HG03025 (cell line): ENCODE data around the gene AGTR1.
"Not testable (repeated sequence)": the region's sequence is repeated elsewhere in the genome, so short reads cannot be mapped to it uniquely, and the experiment has no call there.

Experiments
- ATAC-seq: cut with Tn5 transposase; IDR thresholded peaks from one replicate; pipeline ENCODE4 v1.9.1; 2021; ENCODE audit warnings: mild to moderate bottlenecking, moderate library complexity; ENCODE audit not compliant: unreplicated experiment, low FRiP score

AGTR1 gene

DNA sequence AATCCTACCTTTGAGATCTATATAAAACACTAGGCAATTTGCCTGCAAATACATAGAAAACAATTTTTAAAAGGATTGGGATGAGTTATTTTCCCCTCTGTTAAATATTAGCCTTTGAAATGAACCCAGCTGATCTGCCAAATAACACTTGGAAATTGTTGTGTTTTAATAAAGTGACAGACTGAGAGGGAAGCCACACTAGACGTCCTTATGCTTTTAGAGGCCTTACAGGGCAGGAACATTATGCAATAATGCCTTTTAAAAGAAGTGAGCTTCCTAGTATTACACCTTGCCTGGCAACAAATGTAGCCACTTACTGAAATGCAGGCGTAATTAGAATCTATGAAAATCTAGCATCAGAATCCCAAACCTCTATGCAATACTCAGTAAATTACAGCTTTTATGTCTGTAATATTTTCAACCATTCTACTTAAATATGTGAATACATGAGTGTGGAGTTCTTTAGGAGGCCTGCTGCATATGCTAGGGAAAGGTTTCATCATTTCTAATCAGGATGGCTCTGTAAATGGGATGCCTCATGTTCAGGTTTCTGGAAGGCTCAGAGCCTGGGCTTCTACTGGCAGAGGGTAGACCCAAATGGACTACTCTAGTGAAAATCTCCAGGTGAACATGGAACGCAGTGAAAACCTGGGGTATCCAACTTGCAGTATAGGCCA lies 20.3 kb downstream of the AGTR1 start:
- no peak for ATAC-seq

DNA sequence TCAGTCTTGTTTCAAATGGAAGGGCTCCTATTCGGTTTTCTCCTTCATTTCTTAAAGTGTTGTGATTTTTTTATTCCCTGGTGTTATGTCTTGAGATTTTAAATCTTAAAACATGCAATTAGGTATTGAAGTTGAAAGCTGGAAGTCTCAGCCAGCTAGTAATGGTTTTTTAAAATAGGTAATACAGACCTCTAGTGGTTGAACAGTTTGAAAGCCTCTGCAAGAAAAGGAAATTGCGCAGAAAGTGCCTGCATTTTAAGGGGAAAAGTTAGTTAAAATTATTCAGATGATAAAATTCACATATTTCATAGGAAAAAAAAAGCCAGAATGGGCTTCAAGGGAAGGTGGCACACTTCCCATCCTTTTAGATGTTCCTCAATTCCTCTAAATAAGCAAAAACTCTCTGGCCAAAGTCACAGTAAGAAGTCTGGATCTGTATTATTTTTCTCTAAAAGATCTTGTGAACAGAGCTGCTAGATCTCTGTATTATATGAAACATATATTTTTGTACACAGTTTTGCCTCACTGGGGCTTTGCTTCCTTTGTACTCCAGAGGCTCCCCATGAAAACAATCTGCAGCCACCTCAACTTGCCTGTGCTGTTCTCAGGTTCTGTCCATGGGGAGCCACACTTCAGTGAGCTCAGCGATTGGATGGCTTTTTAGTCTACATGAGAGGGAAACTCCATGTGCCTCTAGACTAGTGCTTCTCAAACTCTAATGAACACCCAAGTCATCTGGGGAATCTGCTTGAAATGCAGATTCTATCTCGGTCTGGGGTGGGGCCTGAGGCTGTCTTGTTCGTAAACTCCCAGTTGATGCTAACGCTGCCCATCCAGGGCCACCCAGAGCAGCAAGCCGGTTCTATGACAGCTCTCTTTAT lies 21.5 kb downstream of the AGTR1 start:
- no peak for ATAC-seq

DNA sequence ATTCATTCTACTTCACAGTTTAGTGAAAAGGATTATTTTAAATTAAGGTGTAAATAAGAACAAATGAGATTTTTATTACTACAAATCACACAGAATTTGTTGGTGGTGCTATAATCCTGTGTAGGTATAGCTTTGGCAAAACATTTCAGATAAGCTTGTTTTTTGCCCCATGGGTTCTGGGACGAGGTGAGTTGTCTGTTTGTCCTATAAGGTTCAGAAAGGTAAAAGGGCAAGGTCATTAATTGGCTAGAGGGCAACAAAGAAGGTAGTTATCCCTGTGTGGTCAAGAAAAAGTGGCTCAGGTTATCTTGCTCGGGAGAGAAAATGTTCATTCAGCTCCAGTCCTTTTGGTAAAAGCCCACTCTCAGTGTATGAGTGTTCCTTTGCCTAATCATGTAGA lies 23.2 kb downstream of the AGTR1 start:
- no peak for ATAC-seq

DNA sequence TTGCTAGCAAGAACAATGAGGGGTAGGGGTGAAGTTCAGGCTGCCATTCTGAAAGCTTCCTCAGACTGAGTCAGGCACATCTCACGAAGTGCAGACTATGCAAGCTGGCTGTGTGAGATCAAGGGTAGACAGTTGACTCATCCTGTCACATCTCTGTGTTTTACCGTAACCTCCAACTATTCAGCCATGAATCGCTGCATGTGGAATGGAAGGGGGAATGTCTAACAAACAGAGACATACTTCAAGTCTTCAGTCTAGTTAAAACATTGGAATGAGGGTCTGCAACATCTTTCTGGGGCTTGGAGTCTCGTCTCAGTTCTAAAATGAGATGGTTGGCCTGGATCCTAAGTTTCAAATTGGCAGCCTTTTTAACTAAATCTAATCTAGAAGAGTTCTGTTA lies 25.9 kb downstream of the AGTR1 start:
- peak; percentile 59 for ATAC-seq

DNA sequence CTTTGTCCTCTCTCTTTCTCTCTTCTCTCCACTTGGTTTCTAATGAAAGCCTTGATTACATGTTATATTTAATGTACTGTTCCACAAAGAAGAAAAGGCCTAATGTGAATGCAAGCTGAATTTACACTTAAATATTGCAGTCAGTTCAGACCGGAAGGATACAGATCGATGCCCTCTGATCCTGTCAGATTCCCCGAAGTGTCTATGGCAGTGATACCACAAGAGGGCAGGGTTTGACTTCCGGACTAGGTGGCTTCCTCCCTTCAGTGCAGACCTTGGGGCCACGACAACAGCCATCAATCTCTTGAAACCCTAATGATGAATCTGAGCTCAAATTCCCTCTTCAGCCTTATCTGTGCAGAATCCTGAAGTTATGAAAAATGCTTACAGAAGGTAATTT lies 29.5 kb downstream of the AGTR1 start:
- ATAC-seq, result peak; percentile 52

DNA sequence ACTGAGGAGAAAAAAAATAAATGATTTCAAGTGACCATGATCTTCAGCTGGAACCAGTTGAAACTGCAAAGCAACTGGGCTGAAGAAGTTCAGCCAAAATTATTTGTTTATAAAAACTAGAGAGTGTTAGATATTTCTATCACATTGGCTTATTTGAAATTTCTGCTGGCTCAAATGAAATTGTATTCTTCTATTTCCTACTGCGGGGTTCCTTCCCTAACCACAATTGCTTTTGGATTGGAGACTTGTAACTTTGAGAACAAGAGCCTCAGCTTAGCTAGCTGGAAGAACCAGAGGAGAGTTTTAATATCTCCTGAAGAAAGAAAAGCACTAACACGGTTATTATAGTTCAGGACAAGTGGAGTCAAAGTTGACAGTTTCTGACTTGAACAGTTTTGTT lies 31.1 kb downstream of the AGTR1 start:
- ATAC-seq, result no peak

DNA sequence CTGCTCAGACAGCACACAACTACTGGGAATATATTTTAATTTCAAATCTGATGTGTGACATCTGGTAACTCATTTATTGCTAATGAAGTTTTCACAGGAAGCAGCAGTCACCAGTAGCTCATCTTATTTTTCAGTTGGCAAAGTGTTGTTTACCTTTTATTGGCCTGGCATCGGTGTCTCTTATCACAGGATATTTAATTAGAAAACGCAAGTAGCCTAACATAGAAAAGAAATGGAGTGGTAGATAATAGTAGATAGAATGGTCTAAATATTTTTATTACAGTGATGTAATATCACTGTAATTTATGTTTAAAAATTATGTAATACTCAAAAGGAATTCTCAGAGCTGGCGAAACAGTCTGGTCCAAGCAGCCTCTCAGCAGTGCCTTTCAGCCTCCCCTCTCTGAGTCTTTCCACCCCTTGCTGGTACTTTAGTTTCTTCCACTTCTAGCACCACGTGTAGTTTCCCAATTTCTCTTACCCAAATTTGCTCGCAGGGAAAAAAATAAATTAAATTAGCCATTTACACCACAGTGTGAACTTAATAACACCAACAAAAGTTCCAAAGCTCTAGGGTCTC lies 31.9 kb downstream of the AGTR1 start:
- no peak for ATAC-seq

DNA sequence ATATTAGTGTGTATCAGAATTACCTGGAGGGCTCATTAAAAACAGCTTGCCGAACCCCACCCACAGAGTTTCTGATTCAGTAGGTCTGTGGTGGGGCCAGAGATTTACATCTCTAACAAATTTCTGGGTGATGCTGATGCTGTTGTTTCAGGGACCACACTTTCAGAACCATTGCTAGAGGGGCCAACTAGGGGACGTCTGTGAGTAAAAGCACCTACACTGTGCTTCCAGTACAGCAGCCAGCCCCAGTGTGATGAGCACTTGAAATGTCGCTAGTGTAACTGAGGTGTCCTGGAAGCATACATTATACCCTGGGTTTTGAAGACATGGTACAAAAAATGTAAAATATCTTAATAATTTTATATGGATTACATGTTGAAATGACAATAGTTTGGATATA lies 33.0 kb downstream of the AGTR1 start:
- ATAC-seq, result no peak

DNA sequence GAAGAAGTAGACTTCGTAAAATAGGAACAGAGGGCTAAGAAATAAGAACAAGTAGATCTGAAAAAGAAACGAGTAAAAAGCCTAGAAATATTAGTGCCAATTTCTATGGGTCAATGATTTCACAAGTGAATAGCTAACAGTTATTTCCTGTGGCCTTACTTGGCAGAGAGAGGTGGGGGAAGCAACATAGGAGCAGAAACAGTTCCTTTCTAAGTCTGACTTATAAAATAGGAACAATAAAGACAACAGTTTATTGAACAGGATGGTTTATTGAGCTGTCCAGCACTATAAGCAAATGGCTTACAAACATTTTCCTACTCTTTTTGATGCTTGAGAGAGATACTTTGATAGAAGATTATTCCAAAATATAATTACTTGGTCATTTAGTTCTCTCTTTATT lies 37.9 kb downstream of the AGTR1 start:
- ATAC-seq, result no peak

DNA sequence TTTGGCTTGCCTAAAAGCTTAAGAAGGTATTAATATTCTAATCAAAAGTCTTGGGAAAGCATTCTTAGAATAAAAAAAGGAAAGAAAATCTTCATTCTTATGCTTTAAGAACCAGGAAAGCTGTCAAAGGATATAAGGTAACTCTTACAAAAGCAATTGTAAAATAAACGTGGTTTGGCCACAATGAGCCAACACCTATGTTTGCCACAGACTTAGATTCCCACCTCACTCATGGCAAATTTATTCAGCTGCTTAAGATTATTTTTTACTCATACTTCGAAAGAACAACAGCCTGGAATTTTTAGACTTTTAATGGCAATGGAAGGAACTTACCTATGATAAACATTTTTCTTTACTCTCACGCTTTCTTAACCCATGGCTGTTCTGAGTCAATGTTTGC lies 38.4 kb downstream of the AGTR1 start:
- no peak for ATAC-seq

DNA sequence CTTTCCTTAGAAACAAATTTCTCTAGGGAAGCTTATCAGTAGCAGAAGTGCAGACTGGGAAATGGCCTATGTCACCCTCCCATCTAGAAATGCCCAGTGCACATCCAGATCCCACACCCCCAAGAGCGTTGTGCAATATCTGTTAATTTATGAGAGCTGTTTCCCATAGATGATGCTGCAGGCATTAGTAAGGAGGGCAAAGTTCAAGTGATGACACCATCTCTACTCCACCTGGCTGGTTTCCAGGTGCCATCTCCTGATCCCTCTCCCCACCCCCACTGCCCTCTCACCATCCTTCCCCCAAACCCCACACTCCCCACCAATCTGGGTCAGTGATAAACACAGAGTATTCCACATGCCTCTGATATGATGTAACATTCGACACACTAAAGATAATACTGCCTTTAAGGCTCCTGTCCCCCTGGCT lies 39.4 kb downstream of the AGTR1 start:
- ATAC-seq, result no peak

DNA sequence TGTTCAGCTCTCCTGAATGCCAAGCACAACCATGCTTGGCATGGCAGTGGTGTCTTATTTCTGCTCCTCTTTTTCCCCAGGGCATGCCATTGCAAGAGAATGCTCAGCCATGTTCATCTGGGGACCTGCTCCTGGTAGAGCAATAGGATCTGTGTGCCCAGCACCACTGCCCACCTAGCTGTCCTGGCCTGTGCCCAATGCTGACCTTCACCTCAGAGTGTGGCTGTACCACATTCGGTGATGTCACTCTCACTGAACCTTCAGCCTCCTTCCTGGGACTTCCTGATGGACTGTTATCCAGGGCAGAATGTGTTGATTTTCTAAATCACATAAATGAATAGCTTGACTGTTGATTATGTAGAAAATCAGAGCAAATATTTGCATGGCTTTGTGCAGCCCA lies 42.0 kb downstream of the AGTR1 start:
- ATAC-seq, result no peak

DNA sequence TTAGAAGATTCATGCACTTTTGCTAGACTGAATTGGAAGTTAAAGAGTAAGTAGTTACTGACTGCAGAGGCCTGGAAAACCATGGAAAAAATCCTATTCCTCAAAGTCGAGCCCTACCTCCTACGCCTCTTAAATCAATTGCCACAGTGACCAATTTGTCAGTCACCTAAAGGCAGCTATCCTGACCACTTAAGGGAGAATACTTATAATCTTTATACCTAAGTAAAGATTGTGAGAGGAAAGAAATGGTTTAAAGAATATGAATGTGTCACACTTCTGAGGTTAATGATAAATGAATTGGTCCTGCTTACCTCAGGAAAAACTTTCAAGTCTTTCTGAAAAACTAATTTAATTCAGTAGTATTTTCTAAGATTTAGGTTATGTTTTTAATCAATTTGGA lies 42.6 kb downstream of the AGTR1 start:
- no peak for ATAC-seq

DNA sequence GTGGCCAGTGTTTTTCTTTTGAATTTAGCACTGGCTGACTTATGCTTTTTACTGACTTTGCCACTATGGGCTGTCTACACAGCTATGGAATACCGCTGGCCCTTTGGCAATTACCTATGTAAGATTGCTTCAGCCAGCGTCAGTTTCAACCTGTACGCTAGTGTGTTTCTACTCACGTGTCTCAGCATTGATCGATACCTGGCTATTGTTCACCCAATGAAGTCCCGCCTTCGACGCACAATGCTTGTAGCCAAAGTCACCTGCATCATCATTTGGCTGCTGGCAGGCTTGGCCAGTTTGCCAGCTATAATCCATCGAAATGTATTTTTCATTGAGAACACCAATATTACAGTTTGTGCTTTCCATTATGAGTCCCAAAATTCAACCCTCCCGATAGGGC lies 43.5 kb downstream of the AGTR1 start:
- ATAC-seq, result no peak

DNA sequence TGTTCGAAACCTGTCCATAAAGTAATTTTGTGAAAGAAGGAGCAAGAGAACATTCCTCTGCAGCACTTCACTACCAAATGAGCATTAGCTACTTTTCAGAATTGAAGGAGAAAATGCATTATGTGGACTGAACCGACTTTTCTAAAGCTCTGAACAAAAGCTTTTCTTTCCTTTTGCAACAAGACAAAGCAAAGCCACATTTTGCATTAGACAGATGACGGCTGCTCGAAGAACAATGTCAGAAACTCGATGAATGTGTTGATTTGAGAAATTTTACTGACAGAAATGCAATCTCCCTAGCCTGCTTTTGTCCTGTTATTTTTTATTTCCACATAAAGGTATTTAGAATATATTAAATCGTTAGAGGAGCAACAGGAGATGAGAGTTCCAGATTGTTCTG lies 44.4 kb downstream of the AGTR1 start:
- no peak for ATAC-seq

DNA sequence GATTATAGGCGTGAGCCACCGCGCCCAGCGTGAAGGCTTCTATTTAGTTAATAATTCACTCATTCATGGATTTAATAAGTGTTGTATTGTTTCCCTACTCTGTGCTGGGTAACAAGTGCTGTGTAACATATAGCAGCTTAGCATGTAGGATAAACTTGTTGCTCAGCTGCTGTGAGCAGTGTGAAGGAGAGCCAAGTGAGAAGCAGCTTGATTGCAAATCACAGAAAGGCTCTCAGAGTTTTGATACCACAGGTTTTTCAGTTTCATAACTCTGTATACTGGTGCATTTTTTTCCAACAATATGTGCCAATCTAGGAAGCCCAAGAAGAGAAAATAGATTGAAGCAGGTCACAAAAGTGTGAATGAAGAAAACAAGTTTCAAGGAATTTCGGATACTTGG lies 48.4 kb downstream of the AGTR1 start:
- no peak for ATAC-seq

DNA sequence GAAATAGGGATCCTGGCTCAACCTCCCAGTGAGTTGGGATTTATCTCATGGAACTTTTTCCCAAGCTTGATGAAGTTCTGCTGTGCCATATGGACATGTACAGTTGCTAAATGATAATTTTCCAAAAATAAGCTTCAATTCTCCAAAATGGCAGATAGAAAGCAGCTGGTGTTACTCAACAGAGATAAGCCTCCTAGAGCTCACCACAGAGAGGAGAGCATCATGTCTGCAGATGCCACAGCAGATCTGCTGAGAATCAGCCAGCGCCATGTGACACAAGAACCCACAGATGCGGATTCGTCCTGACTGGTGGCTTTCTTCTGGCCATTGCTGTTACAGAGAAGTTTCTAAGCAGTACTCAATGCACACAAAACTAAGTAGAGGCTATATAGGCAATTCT lies 50.6 kb downstream of the AGTR1 start:
- no peak for ATAC-seq

DNA sequence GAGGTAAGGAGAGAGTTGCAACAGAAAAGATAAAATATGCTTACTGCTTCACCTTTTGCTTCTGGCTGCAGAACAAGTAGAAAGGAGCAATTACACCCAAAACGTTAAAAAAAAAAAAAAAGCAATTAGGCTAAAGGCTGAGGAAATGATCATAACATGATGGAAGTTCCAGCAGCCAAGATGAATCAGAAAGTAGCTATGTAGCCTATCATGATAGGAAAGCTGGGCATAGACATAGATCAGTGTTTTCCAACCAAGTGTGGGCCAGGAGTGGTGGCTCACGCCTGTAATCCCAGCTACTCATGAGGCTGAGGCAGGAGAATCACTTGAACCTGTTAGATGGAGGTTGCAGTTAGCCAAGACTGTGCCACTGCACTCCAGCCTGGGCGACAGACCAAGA lies 52.6 kb downstream of the AGTR1 start:
- ATAC-seq, result no peak

DNA sequence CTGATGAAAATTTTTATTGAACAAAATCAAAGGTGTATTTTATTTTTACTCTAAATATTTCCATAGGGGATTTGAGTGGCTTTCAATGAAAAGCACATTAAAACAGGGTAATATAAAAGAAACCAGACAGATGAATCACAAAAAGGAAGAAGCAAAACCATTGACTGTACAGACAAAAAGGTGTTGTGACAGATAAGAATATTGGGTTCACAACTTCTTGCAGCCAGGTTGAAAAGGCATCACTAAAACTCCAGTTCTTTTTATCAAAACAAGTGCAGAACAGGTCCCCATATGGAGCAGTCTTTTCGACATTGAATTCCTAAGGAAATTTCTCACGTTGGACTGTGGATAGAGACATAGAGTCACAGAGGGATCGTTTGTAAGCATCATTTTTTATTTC lies 53.8 kb downstream of the AGTR1 start:
- ATAC-seq, result no peak

DNA sequence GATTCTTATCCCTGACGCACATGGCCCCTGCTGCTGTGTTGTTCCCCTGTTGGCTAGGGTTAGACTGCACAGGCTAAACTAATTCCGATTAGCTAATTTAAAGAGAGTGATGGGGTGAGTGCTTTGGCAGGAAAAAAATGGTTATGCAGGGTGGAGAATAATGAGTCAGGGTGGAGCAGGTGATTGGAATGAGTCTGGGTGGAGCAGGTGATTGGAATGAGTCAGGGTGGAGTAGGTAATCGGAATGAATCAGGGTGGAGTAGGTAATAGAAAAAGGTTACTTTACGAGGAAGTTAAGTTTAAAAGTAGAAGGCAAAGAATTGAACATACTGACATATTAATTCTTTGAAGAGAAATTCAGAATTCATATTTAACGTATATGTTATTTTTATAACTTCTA lies 55.7 kb downstream of the AGTR1 start:
- ATAC-seq, result not testable (repeated sequence)

DNA sequence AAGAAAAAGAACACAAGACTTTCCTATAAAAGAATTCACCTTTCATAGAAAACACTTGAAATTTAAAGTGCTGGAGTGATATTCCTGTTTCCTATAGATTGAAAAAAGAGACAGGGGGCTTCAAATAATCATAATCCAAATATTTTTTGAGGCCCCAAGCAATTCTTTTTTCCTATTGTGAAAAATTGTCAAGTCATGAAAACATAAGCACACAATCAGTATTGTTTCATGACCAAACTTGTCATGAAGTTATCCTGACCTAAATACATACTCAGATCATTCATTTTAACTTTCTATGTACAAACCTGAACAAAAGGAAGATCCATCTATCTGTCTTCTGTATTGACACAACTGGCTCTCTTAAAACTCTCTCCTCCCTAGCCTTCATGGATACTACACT lies 57.9 kb downstream of the AGTR1 start:
- ATAC-seq, result no peak

DNA sequence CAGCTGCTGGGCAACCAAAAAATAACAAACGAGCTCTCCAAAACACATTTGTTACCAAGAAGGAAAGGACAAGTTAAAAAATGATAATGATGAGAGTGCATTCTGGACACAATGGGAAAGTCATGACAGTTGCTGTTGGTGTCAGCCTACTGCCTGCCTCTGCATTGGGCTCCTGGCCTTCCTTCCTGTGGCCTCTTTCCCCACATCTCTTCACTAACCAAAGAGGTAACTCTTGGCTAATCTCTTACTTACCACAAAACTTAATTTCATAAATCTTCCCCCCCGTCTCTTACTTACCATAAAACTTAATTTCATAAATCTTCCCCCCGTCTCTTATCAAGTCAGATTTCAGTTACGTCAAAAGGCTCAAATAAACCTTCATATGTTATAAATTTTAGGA lies 58.6 kb downstream of the AGTR1 start:
- ATAC-seq, result no peak
